NCI-H1417 (cell line): Measurements from ENCODE around the gene C16orf74.
A peak's percentile ranks its signal among the peaks of the same experiment; 100 is the strongest.

Experiments used
- DNase-seq, 3 experiments: peaks; one replicate each; lab custom pipeline; 2025; lab: John Stamatoyannopoulos, UW

Gene C16orf74

GRCh38 chr16:85750827-85751697, at the start of gene C16orf74:
C16orf74 (minus strand) TSS chr16:85751096; CDS start chr16:85735217, 15,879 bp downstream.
- peak in 2 of 3 experiments; percentile 29 to 35 for DNase-seq

- no peak for DNase-seq
Measured at GRCh38 chr16:85800321-85800669, 49.4 kb upstream of the C16orf74 start.

GRCh38 chr16:85799497-85800320, 48.8 kb upstream of the C16orf74 start, which contains the start of the genes COX4I1 and EMC8:
COX4I1 (plus strand) TSS chr16:85799695; CDS start chr16:85801206, 1,511 bp downstream.
EMC8 (minus strand) TSS chr16:85799544; CDS start chr16:85799295, 249 bp downstream.
- peak; percentile 89 to 93 (median 92) for DNase-seq

GRCh38 chr16:85798901-85799496, 48.1 kb upstream of the C16orf74 start:
- peak in 2 of 3 experiments; percentile 44 to 65 for DNase-seq

GRCh38 chr16:85798283-85798776, 47.4 kb upstream of the C16orf74 start:
- DNase-seq: no peak

GRCh38 chr16:85796599-85796998, 45.7 kb upstream of the C16orf74 start:
- DNase-seq: no peak

- DNase-seq: no peak
Measured at GRCh38 chr16:85796152-85796551, 45.3 kb upstream of the C16orf74 start.

- DNase-seq: no peak
Measured at GRCh38 chr16:85794696-85795095, 43.8 kb upstream of the C16orf74 start.

- DNase-seq: no peak
Measured at GRCh38 chr16:85793662-85794298, 42.9 kb upstream of the C16orf74 start.

- no peak for DNase-seq
Measured at GRCh38 chr16:85789773-85790172, 38.9 kb upstream of the C16orf74 start.

GRCh38 chr16:85788819-85789218, 37.9 kb upstream of the C16orf74 start:
- no peak for DNase-seq

GRCh38 chr16:85785927-85786326, 35.0 kb upstream of the C16orf74 start:
- no peak for DNase-seq

GRCh38 chr16:85784813-85785212, 33.9 kb upstream of the C16orf74 start:
- no peak for DNase-seq

- no peak for DNase-seq
Measured at GRCh38 chr16:85783441-85783840, 32.5 kb upstream of the C16orf74 start.

- DNase-seq: no peak
Measured at GRCh38 chr16:85782451-85782850, 31.6 kb upstream of the C16orf74 start.

- no peak for DNase-seq
Measured at GRCh38 chr16:85781695-85782370, 30.9 kb upstream of the C16orf74 start.

GRCh38 chr16:85781156-85781555, 30.3 kb upstream of the C16orf74 start:
- no peak for DNase-seq

- DNase-seq: no peak
Measured at GRCh38 chr16:85780281-85780680, 29.4 kb upstream of the C16orf74 start.

- DNase-seq: no peak
Measured at GRCh38 chr16:85778873-85779272, 28.0 kb upstream of the C16orf74 start.

- no peak for DNase-seq
Measured at GRCh38 chr16:85777583-85778310, 26.9 kb upstream of the C16orf74 start.
